CD4-positive, CD25-positive, alpha-beta regulatory T cell (primary cell): ENCODE results near the gene SYCP2. TPM values are rescaled to one million over a fixed set of nuclear protein-coding genes. Genes with fewer than 3 reads are reported as not detected.

Experiments
- ATAC-seq, 2 donors: fragments of 150-1000 bp; cut with Tn5 transposase; one replicate each; pipeline ENCODE4 v1.10.0; 2021; ENCODE audit warnings: low read depth in 2 of 2, moderate number of reproducible peaks in 2 of 2, moderate library complexity in 1 of 2
- DNase-seq, 3 donors: peaks; one replicate each; pipeline versions ENCODE4 v3.0.0 to v3.0.0-alpha.2; 2012 to 2022; ENCODE audit warnings: mixed read lengths in 1 of 3
- H3K27ac ChIP-seq: one replicate; pipeline ENCODE4 v1.7.0; 2013; ENCODE audit warnings: mild to moderate bottlenecking, low read length; ENCODE audit not compliant: insufficient read depth, poor library complexity, severe bottlenecking
- H3K27me3 ChIP-seq: one replicate; pipeline ENCODE4 v1.7.0; 2013; ENCODE audit warnings: low read length; ENCODE audit not compliant: control insufficient read depth, insufficient read depth
- H3K36me3 ChIP-seq: one replicate; pipeline ENCODE4 v1.7.0; 2013; ENCODE audit warnings: mild to moderate bottlenecking, low read length, moderate library complexity; ENCODE audit not compliant: control insufficient read depth, insufficient read depth
- H3K4me1 ChIP-seq: 2 replicates; pipeline ENCODE4 v1.7.0; 2013; ENCODE audit warnings: mild to moderate bottlenecking, low read length; ENCODE audit not compliant: insufficient read depth, control insufficient read depth, poor library complexity, severe bottlenecking
- H3K4me3 ChIP-seq: one replicate; pipeline ENCODE4 v1.7.0; 2013; ENCODE audit warnings: low read depth, mild to moderate bottlenecking, low read length, moderate library complexity
- H3K9me3 ChIP-seq, 2 experiments: 1 replicate in 1 of 2; 2 replicates in 1 of 2; pipeline ENCODE4 v1.7.0; 2013; ENCODE audit warnings: low read length in 2 of 2, mild to moderate bottlenecking in 1 of 2, moderate library complexity in 1 of 2; ENCODE audit not compliant: control insufficient read depth in 2 of 2
- H3K27ac Mint-ChIP-seq, 3 donors: one replicate each; pipeline ENCODE4 v1.8.0; 2020 to 2022; ENCODE audit warnings: mild to moderate bottlenecking in 3 of 3, mixed read lengths in 3 of 3, moderate library complexity in 2 of 3
- H3K27me3 Mint-ChIP-seq: one replicate; pipeline ENCODE4 v1.8.0; 2022; ENCODE audit warnings: mild to moderate bottlenecking, mixed read lengths
- H3K36me3 Mint-ChIP-seq: one replicate; pipeline ENCODE4 v1.8.0; 2020; ENCODE audit warnings: mixed read lengths
- H3K4me1 Mint-ChIP-seq, 4 donors: one replicate each; pipeline ENCODE4 v1.8.0; 2020 to 2022; ENCODE audit warnings: mixed read lengths in 4 of 4, mild to moderate bottlenecking in 1 of 4
- H3K4me3 Mint-ChIP-seq, 4 donors: one replicate each; pipeline ENCODE4 v1.8.0; 2020 to 2022; ENCODE audit warnings: mild to moderate bottlenecking in 4 of 4, mixed read lengths in 4 of 4, moderate library complexity in 3 of 4
- H3K9me3 Mint-ChIP-seq, 7 donors: one replicate each; pipeline ENCODE4 v1.8.0; 2020 to 2022; ENCODE audit warnings: mixed read lengths in 7 of 7, mild to moderate bottlenecking in 3 of 7, moderate library complexity in 2 of 7
- polyA plus RNA-seq, 4 donors: library from polyadenylated mRNA; unstranded; fragments of 300-500 nt; fragmentation: Illumina TruSeq; gene quantifications; one replicate each; pipeline ENCODE4 v1.2.3, GENCODE V29; 2021
- total RNA-seq: library from RNA; stranded (reverse); gene quantifications from one replicate; pipeline ENCODE4 v1.2.3, GENCODE V29; 2022

SYCP2 gene
- total and polyA plus RNA-seq, 5 donors from 2014 or later: 0.32 to 9.1 (median 1.2) TPM

DNA sequence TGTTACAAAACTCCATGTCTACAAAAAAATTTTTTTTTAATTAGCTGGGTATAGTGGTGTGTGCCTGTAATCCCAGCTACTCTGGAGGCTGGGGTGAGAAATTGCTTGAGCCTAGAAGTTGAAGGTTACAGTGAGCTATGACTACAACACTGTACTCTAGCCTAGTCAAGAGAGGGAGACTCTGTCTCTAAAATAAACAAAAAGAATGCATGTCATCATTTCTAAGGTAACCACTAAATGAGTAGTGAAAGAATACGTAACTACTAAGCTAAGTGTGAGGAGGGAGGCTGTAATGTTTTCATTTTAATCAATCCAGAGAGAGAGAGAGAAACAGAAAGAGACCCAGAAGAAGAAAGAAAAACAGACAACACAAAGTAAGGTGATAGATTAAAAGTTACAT lies 9.9 kb downstream of the SYCP2 start:
- H3K36me3 ChIP-seq: no peaks in the 10 kb centered on the region
- no peaks in the 10 kb centered on the region for H3K9me3 Mint-ChIP-seq
- H3K4me3 Mint-ChIP-seq: no peak overlapping the region
- H3K4me3 ChIP-seq: no peak overlapping the region
- H3K4me1 Mint-ChIP-seq: peaks cover 0 to 2% (median 0%) of the 10 kb centered on the region in 4 donors
- no peaks in the 10 kb centered on the region for H3K4me1 ChIP-seq
- peaks cover 11% of the 10 kb centered on the region for H3K27me3 Mint-ChIP-seq
- no peaks in the 10 kb centered on the region for H3K9me3 ChIP-seq
- H3K27me3 ChIP-seq: peaks cover 2% of the 10 kb centered on the region
- DNase-seq: no peak
- H3K27ac ChIP-seq: no peak overlapping the region
- no peaks in the 10 kb centered on the region for H3K36me3 Mint-ChIP-seq
- no peak overlapping the region for H3K27ac Mint-ChIP-seq
- ATAC-seq: no peak

DNA sequence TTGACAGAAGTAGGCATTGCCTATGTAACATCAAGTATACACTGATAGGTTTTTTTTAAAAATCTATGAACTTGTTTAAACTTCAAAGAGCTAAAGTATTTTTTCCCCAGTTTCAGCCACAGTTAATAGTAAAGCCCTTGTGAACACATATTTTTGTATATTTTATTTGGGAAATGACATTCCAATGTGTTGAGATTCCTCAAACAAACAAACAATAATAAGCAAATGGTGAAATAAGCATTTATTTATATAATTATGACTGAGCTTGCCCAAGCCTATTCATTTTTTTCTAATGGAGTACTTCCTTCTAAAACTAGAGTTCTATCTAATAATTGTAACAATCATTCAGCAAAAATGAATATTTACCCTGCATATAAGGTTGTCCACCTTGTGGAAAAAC lies 12.5 kb downstream of the SYCP2 start:
- Histone ChIP-seq H3K36me3 (peaks cover 2% of the 10 kb centered on the region), H3K4me3 (no peak overlapping the region), H3K4me1 (no peaks in the 10 kb centered on the region), H3K9me3 (no peaks in the 10 kb centered on the region), H3K27ac (no peak overlapping the region), H3K27me3 (no peaks in the 10 kb centered on the region)
- DNase-seq (no peak), ATAC-seq (no peak)
- Mint-ChIP-seq H3K9me3 (no peaks in the 10 kb centered on the region), H3K27me3 (peaks cover 11% of the 10 kb centered on the region), H3K36me3 (peaks cover 4% of the 10 kb centered on the region), H3K4me3 (no peak overlapping the region), H3K27ac (no peak overlapping the region), H3K4me1 (peaks cover 0 to 2% (median 0%) of the 10 kb centered on the region in 4 donors)

- H3K9me3 ChIP-seq: no peaks in the 10 kb centered on the region
- no peaks in the 10 kb centered on the region for H3K4me1 ChIP-seq
- peaks cover 6% of the 10 kb centered on the region for H3K27me3 ChIP-seq
- Mint-ChIP-seq H3K36me3 (no peaks in the 10 kb centered on the region), H3K27ac (no peak overlapping the region), H3K27me3 (peaks cover 4% of the 10 kb centered on the region), H3K4me3 (no peak overlapping the region), H3K9me3 (no peaks in the 10 kb centered on the region), H3K4me1 (no peaks in the 10 kb centered on the region)
- H3K4me3 ChIP-seq: no peak overlapping the region
- no peak for ATAC-seq
- DNase-seq: no peak
- H3K27ac ChIP-seq: no peak overlapping the region
- H3K36me3 ChIP-seq: peaks cover 2% of the 10 kb centered on the region
These were observed 20.8 kb downstream of the SYCP2 start for GRCh38 chr20:59912609-59913008.

DNA sequence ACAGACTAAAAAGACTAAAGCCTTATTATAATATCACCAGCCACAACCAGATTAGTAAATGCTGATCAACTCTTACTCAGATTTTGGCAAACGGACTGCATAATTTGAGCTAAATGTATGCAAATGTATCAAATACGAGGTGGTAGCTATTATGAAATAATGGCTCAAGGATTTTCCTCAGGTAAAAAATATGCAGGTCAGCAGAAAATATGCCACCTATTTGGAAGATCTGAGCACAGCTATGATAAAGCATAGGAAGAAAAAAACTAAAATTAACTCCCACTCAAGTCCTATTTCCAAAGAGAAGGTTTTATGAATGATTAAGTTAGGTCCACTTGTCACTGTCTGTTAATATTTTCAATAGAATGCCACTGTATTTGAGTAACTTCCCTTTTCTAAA lies 22.4 kb downstream of the SYCP2 start:
- Histone ChIP-seq H3K36me3 (no peaks in the 10 kb centered on the region), H3K4me1 (no peaks in the 10 kb centered on the region), H3K27ac (no peak overlapping the region), H3K4me3 (no peak overlapping the region), H3K9me3 (no peaks in the 10 kb centered on the region), H3K27me3 (peaks cover 6% of the 10 kb centered on the region)
- no peak overlapping the region for H3K4me3 Mint-ChIP-seq
- no peaks in the 10 kb centered on the region for H3K4me1 Mint-ChIP-seq
- no peaks in the 10 kb centered on the region for H3K36me3 Mint-ChIP-seq
- peaks cover 4% of the 10 kb centered on the region for H3K27me3 Mint-ChIP-seq
- H3K27ac Mint-ChIP-seq: no peak overlapping the region
- no peaks in the 10 kb centered on the region for H3K9me3 Mint-ChIP-seq
- ATAC-seq (no peak), DNase-seq (no peak)

- Histone ChIP-seq H3K4me1 (no peaks in the 10 kb centered on the region), H3K36me3 (no peaks in the 10 kb centered on the region), H3K27ac (no peak overlapping the region), H3K27me3 (peaks cover 6% of the 10 kb centered on the region), H3K4me3 (no peak overlapping the region), H3K9me3 (no peaks in the 10 kb centered on the region)
- Mint-ChIP-seq H3K27me3 (peaks cover 8% of the 10 kb centered on the region), H3K27ac (no peak overlapping the region), H3K4me3 (no peak overlapping the region), H3K9me3 (no peaks in the 10 kb centered on the region), H3K4me1 (no peaks in the 10 kb centered on the region), H3K36me3 (no peaks in the 10 kb centered on the region)
- ATAC-seq: no peak
- no peak for DNase-seq
These were observed 24.6 kb downstream of the SYCP2 start for GRCh38 chr20:59908855-59909254.

DNA sequence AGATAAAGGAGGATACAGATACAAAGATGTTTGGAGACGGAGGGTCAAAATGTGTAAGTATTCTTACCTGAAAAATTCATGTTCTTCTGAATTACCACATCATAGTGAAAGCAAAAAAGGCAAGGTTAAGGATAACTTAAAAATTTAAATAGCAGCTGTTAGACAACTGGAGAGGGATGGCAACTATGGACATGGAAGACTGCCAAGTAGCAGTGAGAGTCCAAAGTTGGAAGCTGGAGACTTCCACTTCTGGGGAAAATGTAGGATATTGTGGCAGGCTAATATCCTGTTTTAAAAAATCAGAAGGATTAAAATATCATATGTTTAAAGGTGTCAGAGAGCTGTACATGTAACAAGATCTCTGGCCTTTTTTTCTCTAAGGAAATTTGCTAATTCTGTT lies 29.8 kb downstream of the SYCP2 start:
- no peak overlapping the region for H3K27ac ChIP-seq
- DNase-seq (no peak), ATAC-seq (no peak)
- no peak overlapping the region for H3K4me3 Mint-ChIP-seq
- peaks cover 8% of the 10 kb centered on the region for H3K27me3 Mint-ChIP-seq
- no peaks in the 10 kb centered on the region for H3K9me3 Mint-ChIP-seq
- H3K4me3 ChIP-seq: no peak overlapping the region
- no peaks in the 10 kb centered on the region for H3K36me3 ChIP-seq
- no peak overlapping the region for H3K27ac Mint-ChIP-seq
- no peaks in the 10 kb centered on the region for H3K9me3 ChIP-seq
- H3K4me1 ChIP-seq: no peaks in the 10 kb centered on the region
- peaks cover 0 to 4% (median 0%) of the 10 kb centered on the region in 4 donors for H3K4me1 Mint-ChIP-seq
- no peaks in the 10 kb centered on the region for H3K27me3 ChIP-seq
- H3K36me3 Mint-ChIP-seq: peaks cover 6% of the 10 kb centered on the region

DNA sequence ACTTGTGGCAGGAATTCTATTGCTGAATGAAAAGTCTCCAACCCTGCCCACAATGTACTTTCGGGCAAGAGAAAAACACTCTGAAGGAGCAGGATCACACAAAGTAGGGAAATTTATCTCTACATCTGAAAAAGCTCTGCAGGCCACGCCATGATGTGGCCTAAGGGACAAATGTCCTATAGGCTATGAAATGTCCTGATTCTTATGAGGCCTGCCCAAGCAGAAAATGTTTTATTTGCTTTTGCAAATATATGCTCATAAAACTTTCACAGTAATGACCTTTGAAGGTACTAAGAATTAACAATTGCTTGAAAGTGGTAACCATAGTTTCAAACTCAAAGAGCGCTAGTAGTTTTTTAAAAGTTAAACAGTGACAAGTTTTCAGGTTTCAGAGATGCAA lies 31.0 kb downstream of the SYCP2 start:
- Histone ChIP-seq H3K4me3 (no peak overlapping the region), H3K27ac (no peak overlapping the region), H3K27me3 (no peaks in the 10 kb centered on the region), H3K4me1 (no peaks in the 10 kb centered on the region), H3K36me3 (no peaks in the 10 kb centered on the region), H3K9me3 (no peaks in the 10 kb centered on the region)
- no peaks in the 10 kb centered on the region for H3K9me3 Mint-ChIP-seq
- no peak overlapping the region for H3K4me3 Mint-ChIP-seq
- H3K27me3 Mint-ChIP-seq: peaks cover 8% of the 10 kb centered on the region
- H3K4me1 Mint-ChIP-seq: peaks cover 0 to 4% (median 0%) of the 10 kb centered on the region in 4 donors
- H3K27ac Mint-ChIP-seq: no peak overlapping the region
- peaks cover 6% of the 10 kb centered on the region for H3K36me3 Mint-ChIP-seq
- no peak for DNase-seq
- no peak for ATAC-seq

- Histone ChIP-seq H3K36me3 (no peaks in the 10 kb centered on the region), H3K4me3 (no peak overlapping the region), H3K4me1 (no peaks in the 10 kb centered on the region), H3K27me3 (no peaks in the 10 kb centered on the region), H3K27ac (no peak overlapping the region), H3K9me3 (no peaks in the 10 kb centered on the region)
- Mint-ChIP-seq H3K36me3 (no peaks in the 10 kb centered on the region), H3K4me3 (no peak overlapping the region), H3K4me1 (peaks cover 0 to 4% (median 0%) of the 10 kb centered on the region in 4 donors), H3K9me3 (peaks cover 0 to 1% (median 0%) of the 10 kb centered on the region in 7 donors), H3K27ac (no peak overlapping the region), H3K27me3 (peaks cover 9% of the 10 kb centered on the region)
- no peak for ATAC-seq
- DNase-seq: no peak
These were observed 37.5 kb downstream of the SYCP2 start for GRCh38 chr20:59895908-59896307.
